ENCODE results near the gene UTP25. TPM values are rescaled to one million over a fixed set of nuclear protein-coding genes. Genes with fewer than 3 reads are reported as not detected.

The UTP25 gene
- total RNA-seq, 1 experiment from 2014 or later = 9.5 TPM

DNA sequence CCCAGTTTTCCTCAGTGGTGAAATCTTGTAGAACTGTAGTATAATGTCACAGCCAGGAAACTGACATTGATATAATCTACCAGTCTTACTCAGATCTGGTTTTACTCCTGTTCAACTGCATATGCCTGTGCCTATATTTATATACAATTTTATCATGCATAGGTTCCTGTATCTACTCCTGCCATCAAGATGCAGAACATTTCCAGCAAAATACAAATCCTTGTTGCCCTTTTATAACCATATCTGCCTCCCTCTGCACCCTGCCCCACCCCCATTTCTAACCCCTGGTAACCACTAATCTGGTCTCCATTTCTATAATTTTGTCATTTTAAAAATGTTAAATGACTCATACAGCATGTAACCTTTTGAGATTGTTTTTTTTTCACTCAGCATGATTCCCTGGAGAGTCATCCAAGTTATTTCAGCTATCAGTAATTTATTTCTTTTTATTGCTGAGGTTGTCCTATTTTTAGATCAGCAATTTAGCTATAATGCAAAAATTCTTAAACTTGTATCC, 8.1 kb downstream of the UTP25 start:
- Histone ChIP-seq H3K27me3 (ENCODE audit: control insufficient read depth, insufficient read depth, low read length) (no peaks in the 10 kb centered on the region), H3K27ac (ENCODE audit: low read length) (no peak overlapping the region), H3K4me3 (ENCODE audit: low read depth in 2 of 2, low read length in 2 of 2) (no peak overlapping the region), H3K9me3 (ENCODE audit: control insufficient read depth, insufficient read depth, low read depth, low read length) (no peaks in the 10 kb centered on the region), H3K4me1 (ENCODE audit: control insufficient read depth, insufficient read depth, low read length) (peaks cover 6% of the 10 kb centered on the region; the same call in 1 of the 2 replicates), H3K36me3 (ENCODE audit: control insufficient read depth, insufficient read depth, low read length) (peaks cover 42% of the 10 kb centered on the region)
- BruUV-seq (replicated peaks) = no TSS peak
- TF ChIP-seq TCF7L2 (IDR thresholded peaks at IDR 0.05; ENCODE audit: low read depth, low read length) (no peak), SIN3A (IDR thresholded peaks at IDR 0.05; ENCODE audit: borderline replicate concordance, insufficient read depth, low read depth, low read length) (no peak), POLR2AphosphoS5 (IDR thresholded peaks at IDR 0.05; ENCODE audit: low read depth, low read length) (no peak)
- TF ChIP-seq, protein P1, sequence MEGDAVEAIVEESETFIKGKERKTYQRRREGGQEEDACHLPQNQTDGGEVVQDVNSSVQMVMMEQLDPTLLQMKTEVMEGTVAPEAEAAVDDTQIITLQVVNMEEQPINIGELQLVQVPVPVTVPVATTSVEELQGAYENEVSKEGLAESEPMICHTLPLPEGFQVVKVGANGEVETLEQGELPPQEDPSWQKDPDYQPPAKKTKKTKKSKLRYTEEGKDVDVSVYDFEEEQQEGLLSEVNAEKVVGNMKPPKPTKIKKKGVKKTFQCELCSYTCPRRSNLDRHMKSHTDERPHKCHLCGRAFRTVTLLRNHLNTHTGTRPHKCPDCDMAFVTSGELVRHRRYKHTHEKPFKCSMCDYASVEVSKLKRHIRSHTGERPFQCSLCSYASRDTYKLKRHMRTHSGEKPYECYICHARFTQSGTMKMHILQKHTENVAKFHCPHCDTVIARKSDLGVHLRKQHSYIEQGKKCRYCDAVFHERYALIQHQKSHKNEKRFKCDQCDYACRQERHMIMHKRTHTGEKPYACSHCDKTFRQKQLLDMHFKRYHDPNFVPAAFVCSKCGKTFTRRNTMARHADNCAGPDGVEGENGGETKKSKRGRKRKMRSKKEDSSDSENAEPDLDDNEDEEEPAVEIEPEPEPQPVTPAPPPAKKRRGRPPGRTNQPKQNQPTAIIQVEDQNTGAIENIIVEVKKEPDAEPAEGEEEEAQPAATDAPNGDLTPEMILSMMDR (IDR thresholded peaks at IDR 0.05) = no peak
- TF ChIP-seq, protein P2, sequence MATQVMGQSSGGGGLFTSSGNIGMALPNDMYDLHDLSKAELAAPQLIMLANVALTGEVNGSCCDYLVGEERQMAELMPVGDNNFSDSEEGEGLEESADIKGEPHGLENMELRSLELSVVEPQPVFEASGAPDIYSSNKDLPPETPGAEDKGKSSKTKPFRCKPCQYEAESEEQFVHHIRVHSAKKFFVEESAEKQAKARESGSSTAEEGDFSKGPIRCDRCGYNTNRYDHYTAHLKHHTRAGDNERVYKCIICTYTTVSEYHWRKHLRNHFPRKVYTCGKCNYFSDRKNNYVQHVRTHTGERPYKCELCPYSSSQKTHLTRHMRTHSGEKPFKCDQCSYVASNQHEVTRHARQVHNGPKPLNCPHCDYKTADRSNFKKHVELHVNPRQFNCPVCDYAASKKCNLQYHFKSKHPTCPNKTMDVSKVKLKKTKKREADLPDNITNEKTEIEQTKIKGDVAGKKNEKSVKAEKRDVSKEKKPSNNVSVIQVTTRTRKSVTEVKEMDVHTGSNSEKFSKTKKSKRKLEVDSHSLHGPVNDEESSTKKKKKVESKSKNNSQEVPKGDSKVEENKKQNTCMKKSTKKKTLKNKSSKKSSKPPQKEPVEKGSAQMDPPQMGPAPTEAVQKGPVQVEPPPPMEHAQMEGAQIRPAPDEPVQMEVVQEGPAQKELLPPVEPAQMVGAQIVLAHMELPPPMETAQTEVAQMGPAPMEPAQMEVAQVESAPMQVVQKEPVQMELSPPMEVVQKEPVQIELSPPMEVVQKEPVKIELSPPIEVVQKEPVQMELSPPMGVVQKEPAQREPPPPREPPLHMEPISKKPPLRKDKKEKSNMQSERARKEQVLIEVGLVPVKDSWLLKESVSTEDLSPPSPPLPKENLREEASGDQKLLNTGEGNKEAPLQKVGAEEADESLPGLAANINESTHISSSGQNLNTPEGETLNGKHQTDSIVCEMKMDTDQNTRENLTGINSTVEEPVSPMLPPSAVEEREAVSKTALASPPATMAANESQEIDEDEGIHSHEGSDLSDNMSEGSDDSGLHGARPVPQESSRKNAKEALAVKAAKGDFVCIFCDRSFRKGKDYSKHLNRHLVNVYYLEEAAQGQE (IDR thresholded peaks at IDR 0.05; ENCODE audit: insufficient read depth in 1 of 2, low read depth in 2 of 2, low read length in 1 of 2) = no peak
- DNase-seq (ENCODE audit: low read depth, low spot score) (no peak), ATAC-seq (no peak)
- POLR2A ChIA-PET = no interaction called here
- CTCF ChIA-PET = no interaction called here
- intact Hi-C loops (cut with micrococcal nuclease; ENCODE audit: unreplicated experiment) (no loop called here), in situ Hi-C loops (cut with HindIII; ENCODE audit: low pct_unique_long_range_greater_than_20kb, low sequenced_read_pairs) (no loop called here)

DNA sequence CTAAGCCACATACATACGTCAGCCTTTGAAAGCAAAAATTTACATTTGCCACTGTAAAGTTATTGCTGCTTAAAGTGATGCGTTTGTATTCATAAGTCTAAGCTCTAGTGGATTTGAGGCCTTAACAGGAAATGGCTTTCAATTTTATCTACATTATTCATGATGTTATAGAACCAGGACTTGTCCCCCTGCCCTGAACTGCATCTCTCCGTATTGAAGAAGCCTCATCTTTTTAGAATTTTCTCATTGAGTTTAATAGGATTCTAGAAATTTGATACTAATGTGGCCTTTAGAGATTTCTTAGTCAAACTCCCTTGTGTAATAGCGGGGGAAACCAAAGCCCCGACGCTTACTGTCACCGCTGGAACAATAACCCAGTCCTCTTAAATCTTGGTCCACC, 9.9 kb downstream of the UTP25 start:
- H3K27me3 ChIP-seq (ENCODE audit: control insufficient read depth, insufficient read depth, low read length) = no peaks in the 10 kb centered on the region
- ChIA-PET CTCF (no interaction called here), POLR2A (no interaction called here)
- BruUV-seq (replicated peaks) = no TSS peak
- ATAC-seq (no peak), DNase-seq (ENCODE audit: low read depth, low spot score) (no peak)
- H3K27ac ChIP-seq (ENCODE audit: low read length) = no peak overlapping the region
- H3K4me1 ChIP-seq (ENCODE audit: control insufficient read depth, insufficient read depth, low read length) = peaks cover 6% of the 10 kb centered on the region; the same call in 1 of the 2 replicates
- intact Hi-C loops (cut with micrococcal nuclease; ENCODE audit: unreplicated experiment) = no loop called here
- no peaks in the 10 kb centered on the region for H3K9me3 ChIP-seq (ENCODE audit: control insufficient read depth, insufficient read depth, low read depth, low read length)
- TF ChIP-seq, protein P2 (IDR thresholded peaks at IDR 0.05; ENCODE audit: insufficient read depth in 1 of 2, low read depth in 2 of 2, low read length in 1 of 2) = no peak
- TF ChIP-seq POLR2AphosphoS5 (IDR thresholded peaks at IDR 0.05; ENCODE audit: low read depth, low read length) (no peak), SIN3A (IDR thresholded peaks at IDR 0.05; ENCODE audit: borderline replicate concordance, insufficient read depth, low read depth, low read length) (no peak), TCF7L2 (IDR thresholded peaks at IDR 0.05; ENCODE audit: low read depth, low read length) (no peak)
- TF ChIP-seq, protein P1 (IDR thresholded peaks at IDR 0.05) = no peak
- no peak overlapping the region for H3K4me3 ChIP-seq (ENCODE audit: low read depth in 2 of 2, low read length in 2 of 2)
- peaks cover 45% of the 10 kb centered on the region for H3K36me3 ChIP-seq (ENCODE audit: control insufficient read depth, insufficient read depth, low read length)
- in situ Hi-C loops (cut with HindIII; ENCODE audit: low pct_unique_long_range_greater_than_20kb, low sequenced_read_pairs) = no loop called here

Data from Panc1 (cell line).